Muscle of arm (tissue), 12 donors: Measurements from ENCODE around the gene SIRPB1. TPM values are rescaled to one million over a fixed set of nuclear protein-coding genes. Genes with fewer than 3 reads are reported as not detected.
"Not testable (repeated sequence)": the region's sequence is repeated elsewhere in the genome, so short reads cannot be mapped to it uniquely, and the experiment has no call there.

Experiments used
- DNase-seq: peaks from one replicate; pipeline ENCODE4 v3.0.0-alpha.2; 2013
- polyA plus RNA-seq, 12 donors: library from polyadenylated mRNA; unstranded; fragments of 120-200 nt; gene quantifications; one replicate each; pipeline ENCODE4 v1.2.1, GENCODE V29; 2013; ENCODE audit not compliant: insufficient read length in 12 of 12

Gene SIRPB1
- polyA plus RNA-seq, 12 donors, result 0.50 to 3.0 (median 1.2) TPM; not detected in 2

DNA sequence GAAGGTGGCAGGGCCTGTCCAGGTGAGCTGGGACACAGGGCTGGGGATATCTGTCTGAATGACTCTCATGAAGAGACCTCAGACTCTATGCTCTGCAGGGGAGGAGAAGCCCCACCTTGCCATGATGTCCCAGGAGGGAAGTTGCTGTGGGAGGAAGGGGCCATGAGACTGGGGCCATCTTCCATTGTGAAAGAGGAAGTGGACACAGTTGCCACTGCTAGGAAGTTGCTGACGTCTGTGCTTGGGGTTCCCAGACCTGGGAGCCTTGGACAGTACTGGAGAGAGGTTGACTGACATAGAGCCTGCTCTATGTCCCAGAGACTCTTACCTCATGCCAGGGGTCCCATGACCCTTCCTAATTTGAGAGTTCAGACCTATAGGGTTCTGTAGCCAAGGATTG lies 24.5 kb downstream of the SIRPB1 start:
- no peak for DNase-seq

DNA sequence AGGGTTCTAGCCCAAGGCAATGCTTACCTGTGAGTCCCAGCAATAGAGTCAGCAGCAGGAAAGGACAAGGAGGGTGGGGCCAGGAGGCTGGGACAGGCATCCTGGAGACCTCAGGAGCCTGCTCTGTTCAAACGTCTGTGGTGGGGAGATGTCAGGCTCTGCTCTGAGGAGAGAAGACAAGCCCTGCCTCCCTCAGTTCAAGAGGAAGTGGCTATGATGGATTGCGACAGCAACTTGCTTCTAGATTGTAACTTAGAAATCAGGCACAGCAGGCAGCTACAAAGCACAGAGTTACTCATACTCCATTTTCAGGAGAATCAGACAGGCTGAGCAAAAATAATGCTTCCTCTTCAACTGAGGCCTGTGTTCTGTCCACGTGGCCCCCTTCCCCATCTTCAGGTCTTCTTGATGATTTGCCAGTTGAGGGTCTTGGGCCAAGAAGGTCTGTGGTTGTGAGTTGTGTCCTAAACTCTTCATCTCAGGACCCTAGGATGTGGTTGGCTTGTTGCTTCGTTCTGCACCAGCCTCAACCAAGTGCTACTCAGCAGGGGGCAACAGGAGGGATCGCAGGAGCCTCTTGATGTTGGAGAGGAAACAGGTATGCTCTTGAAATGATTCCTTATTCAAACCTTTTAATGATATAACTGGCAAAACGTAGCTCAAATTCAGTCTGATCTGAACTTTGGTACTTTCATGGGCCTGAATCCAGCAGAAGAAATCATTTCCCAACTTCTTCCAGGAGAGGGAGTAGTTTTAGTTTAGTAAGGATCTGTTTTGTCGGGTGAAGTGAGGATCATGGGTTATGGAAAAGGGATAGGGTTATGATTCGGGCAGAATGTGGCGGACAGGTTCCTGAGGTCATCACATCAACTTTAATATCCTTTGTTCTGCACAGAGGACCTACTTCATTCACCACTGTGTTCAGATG lies 31.0 kb downstream of the SIRPB1 start:
- DNase-seq, result no peak

DNA sequence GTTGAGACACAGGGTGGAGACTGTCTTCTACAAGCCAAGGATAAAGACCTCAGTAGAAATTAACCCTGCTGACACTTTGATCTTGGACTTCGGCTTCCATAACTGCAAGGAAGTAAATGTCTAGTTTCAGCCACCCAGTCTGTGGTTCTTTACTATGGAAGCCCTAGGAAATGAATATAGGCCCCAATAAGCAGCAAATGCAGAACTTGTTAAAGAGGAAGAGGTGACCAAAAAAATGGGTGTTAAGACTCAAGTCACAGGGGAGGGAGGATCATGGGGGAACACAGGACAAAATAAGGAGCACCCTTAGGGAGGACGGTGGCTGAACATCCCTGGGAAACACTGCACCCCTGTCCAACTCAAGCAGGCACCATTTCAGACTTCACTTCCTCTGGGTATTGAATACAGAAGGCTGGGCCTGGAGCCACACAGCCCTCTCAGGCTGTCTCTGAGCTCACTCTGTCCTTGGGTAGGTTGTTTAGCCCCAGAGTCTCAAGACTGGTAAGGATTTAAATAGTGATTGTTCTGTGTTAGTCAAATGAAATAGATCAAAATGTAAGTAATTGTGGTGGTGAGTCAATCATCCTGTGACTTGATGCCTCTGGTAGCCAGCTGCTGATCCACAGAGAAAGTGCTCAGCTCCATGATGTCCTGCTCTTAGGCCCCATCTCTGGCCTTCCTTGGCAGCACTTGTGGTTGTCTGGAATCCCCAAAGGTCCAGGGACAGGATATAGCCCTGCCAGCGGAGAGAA lies 31.9 kb downstream of the SIRPB1 start:
- no peak for DNase-seq

DNA sequence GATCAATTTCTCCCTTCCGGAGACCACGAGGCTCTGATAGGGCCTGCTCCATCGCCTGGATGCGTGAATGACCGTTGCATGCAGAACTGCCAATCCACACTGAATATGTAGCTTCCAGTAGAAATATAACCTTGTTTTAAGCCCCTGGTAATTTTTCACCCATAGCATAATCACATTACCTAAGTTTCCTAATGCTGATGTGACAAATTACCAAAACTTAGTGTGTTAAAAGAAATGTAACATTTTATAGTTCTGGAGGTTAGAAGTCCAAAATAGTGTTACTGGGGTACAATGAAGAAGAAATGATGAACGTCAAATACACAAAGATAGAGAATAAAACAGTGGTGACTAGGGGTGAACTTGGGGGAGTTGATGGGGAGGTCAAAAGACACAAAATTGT lies 40.3 kb downstream of the SIRPB1 start:
- DNase-seq, result no peak

DNA sequence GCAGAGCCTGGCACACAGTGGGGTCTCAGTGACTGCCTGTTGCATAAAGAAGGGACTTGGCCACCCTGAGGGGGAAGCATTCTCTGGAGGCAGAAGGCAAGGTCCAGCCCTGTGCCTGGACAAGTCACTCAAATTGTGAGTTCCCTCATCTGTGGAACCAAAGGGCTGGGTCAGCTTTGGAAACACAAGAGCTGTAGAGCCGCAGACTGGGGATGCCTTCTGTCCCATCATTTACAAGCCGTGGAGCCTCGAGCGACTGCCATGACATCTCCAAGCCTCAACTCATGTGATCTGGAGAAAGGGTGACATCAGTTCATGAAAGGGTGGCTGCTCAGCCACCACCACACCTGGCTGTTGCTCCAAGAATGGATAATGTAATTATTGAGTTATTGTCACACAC lies 41.9 kb downstream of the SIRPB1 start:
- no peak for DNase-seq

DNA sequence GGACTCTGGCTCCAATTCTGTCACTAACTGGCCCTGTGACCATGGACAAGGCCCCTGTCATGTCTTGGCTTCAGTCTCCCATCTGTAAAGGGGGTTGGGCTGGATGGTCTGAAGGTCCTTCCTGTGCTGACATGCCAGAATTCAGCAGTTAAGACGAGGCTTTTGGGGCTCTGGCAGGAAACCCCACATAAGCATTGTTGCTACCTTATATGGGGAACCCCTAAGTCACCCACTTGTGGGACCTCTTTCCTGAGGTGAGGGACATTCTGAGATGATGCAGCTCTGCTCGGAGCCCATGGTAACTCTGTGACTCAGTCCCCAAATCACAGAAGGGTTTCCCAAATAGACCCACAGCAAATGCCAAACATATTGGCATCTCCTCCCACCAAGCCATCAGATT lies 42.5 kb downstream of the SIRPB1 start:
- not testable (repeated sequence) for DNase-seq

DNA sequence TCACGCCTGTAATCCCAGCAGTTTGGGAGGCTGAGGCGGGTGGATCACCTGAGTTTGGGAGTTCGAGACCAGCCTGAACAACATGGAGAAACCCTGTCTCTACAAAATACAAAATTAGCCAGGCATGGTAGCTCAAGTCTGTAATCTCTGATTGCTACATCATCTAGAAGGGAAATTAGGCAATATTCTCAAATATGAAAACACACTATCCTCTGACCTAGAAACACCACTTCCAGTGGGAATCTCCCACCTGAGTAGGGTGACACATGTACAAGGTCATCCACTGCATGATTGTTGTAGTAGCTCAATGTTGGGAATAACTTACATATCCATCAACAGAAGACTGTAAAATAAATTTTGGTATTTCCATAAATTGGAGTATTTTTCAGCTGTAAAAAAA lies 43.2 kb downstream of the SIRPB1 start:
- DNase-seq, result no peak

DNA sequence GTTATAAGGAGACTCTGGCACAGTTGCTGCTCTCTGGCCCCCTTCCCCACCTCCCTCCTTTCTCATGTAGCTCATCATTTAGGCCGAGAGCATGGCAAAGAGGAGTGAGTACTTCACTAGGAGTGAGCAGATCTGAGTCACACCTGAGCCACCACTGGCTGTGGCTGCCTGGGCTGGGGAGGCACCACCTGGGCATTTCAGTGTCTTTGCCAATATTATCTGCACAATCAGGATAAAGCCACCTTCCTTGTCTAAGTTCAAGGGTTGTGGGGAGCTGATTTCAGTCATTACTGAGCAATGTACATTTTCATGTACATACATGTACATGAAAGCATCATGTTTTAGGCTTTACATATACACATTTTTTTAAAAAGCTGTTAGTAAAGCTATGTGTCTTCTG lies 43.8 kb downstream of the SIRPB1 start:
- DNase-seq, result not testable (repeated sequence)

DNA sequence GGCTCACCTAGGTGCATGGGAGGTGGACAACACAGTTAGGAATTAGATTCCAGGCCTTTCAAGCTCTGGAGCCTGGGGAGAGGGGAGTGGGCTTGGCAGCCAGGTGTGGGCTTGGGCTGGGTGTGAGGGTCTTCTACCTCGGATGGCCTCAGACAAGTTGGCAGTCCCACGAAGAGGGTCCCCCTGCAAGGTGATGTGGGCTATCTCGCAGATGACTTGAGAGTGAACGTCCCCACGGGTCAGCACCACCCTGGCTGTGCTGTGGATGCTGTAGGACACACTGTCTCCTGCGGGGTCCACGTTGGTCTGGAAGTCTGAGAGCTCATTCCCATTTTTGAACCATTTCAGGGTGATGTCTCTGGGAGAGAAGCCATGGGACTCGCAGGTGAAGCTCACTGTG lies 48.2 kb downstream of the SIRPB1 start:
- not testable (repeated sequence) for DNase-seq

Other genes starting within 250 kb of the SIRPB1 start
- 100 to 1,000 TPM; 235 to 628 (median 298) TPM for gene FKBP1A, start 227.0 kb downstream of the SIRPB1 start, polyA plus RNA-seq
- gene NSFL1C, start 153.2 kb downstream of the SIRPB1 start, polyA plus RNA-seq, result 10 to 100 TPM in 11 of 12 donors, not detected in 1; 61.3 to 75.1 (median 66.6) TPM
- gene SIRPB2, start 128.6 kb downstream of the SIRPB1 start, polyA plus RNA-seq, result 1 to 10 TPM in 9 of 12 donors, under 1 TPM in 1, not detected in 2; 0.84 to 4.1 (median 1.5) TPM
- gene SIRPD, start 62.3 kb downstream of the SIRPB1 start, polyA plus RNA-seq, result under 1 TPM in 1 of 12 donors, not detected in 11; 0.12 TPM
- 1 to 10 TPM in 1 of 12 donors, under 1 TPM in 3, not detected in 8; 0.19 to 1.6 (median 0.45) TPM for gene SIRPG, start 37.8 kb upstream of the SIRPB1 start, polyA plus RNA-seq